ENCODE data around the gene RBMS3. TPM values are rescaled to one million over a fixed set of nuclear protein-coding genes. Genes with fewer than 3 reads are reported as not detected.

Gene RBMS3
- polyA plus RNA-seq, 1 experiment: 33.4 TPM

DNA sequence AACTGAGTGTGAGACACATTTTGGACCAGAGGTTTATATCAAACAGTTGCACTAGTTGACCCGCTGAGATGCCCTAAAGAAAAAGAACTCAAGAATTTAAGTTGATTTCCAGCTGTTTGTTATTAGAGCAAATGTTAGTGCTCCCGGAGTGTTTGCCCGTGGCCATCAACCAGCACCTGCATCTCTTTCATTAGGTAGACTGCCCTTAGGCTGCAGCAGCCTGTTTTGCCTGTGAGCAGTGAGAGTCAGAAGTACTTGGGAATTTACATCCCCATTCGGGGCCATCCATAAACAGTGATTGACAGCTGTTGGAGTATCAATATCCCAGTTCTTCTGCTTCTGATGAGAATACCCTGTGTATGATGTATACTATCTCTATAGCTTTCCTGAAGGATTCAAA is 492.6 kb downstream of the RBMS3 start:
- TF ChIP-seq, protein P1, sequence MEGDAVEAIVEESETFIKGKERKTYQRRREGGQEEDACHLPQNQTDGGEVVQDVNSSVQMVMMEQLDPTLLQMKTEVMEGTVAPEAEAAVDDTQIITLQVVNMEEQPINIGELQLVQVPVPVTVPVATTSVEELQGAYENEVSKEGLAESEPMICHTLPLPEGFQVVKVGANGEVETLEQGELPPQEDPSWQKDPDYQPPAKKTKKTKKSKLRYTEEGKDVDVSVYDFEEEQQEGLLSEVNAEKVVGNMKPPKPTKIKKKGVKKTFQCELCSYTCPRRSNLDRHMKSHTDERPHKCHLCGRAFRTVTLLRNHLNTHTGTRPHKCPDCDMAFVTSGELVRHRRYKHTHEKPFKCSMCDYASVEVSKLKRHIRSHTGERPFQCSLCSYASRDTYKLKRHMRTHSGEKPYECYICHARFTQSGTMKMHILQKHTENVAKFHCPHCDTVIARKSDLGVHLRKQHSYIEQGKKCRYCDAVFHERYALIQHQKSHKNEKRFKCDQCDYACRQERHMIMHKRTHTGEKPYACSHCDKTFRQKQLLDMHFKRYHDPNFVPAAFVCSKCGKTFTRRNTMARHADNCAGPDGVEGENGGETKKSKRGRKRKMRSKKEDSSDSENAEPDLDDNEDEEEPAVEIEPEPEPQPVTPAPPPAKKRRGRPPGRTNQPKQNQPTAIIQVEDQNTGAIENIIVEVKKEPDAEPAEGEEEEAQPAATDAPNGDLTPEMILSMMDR (IDR thresholded peaks at IDR 0.05; ENCODE audit: low read depth, low read length): no peak
- CTCF ChIA-PET: no interaction called here
- Histone ChIP-seq H3K27me3 (ENCODE audit: control insufficient read depth, insufficient read depth, low read length) (no peaks in the 10 kb centered on the region), H3K9me3 (ENCODE audit: control insufficient read depth, insufficient read depth, low read length) (no peaks in the 10 kb centered on the region), H3K27ac (ENCODE audit: low read depth, low read length) (no peak overlapping the region), H3K4me3 (ENCODE audit: low read depth, low read length) (no peak overlapping the region)
- POLR2A ChIA-PET: no interaction called here
- no peak for DNase-seq (ENCODE audit: low read depth, low spot score)

DNA sequence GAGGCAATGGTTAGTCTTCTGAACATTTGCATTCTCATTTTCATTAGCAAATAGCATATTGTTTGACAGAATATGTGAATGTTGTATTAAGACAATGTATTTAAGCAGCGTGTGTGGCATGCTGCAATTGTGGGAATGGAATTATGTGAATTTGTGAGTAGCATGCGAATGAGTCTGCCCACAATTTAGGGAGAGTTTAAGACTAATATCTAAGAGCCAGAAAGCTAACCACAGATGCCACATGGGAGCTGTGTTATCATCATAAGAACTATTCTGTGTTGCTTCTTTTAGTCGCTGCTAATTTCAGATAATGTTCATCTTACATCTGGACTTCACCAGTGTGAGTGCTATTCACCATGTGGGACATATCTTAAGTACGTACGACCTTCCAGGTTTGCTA is 494.5 kb downstream of the RBMS3 start:
- no peak for DNase-seq (ENCODE audit: low read depth, low spot score)
- Histone ChIP-seq H3K27ac (ENCODE audit: low read depth, low read length) (no peak overlapping the region), H3K9me3 (ENCODE audit: control insufficient read depth, insufficient read depth, low read length) (no peaks in the 10 kb centered on the region), H3K4me3 (ENCODE audit: low read depth, low read length) (no peak overlapping the region), H3K27me3 (ENCODE audit: control insufficient read depth, insufficient read depth, low read length) (no peaks in the 10 kb centered on the region)
- ChIA-PET POLR2A (no interaction called here), CTCF (interaction anchor here (0.5 kb wide), 1 partner anchor 494 kb away, joined by 3 read pairs; no protein-coding TSS in a partner anchor)
- TF ChIP-seq, protein P1 (IDR thresholded peaks at IDR 0.05; ENCODE audit: low read depth, low read length): no peak

DNA sequence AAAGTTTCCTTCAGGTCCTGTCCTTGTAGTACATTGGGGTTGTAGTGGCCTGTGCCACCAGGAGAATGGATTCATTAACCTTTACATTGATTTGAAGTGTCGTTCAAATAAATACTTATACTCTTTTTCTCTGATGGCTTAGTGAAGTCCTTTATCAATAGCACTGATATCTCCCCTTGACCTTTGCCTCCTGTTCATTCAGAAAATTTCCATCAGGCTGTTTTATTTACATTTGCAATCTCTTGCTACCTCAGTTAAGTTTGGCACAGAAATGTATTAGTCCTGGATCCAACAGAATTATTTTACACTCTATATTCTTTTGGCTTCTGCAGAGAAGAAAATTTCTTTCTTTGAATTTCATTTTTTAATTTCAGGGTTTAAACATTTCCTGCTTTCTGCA is 497.0 kb downstream of the RBMS3 start:
- ChIA-PET CTCF (no interaction called here), POLR2A (no interaction called here)
- TF ChIP-seq, protein P1 (IDR thresholded peaks at IDR 0.05; ENCODE audit: low read depth, low read length): no peak
- no peaks in the 10 kb centered on the region for H3K27me3 ChIP-seq (ENCODE audit: control insufficient read depth, insufficient read depth, low read length)
- H3K27ac ChIP-seq (ENCODE audit: low read depth, low read length): no peak overlapping the region
- no peak overlapping the region for H3K4me3 ChIP-seq (ENCODE audit: low read depth, low read length)
- DNase-seq (ENCODE audit: low read depth, low spot score): no peak
- H3K9me3 ChIP-seq (ENCODE audit: control insufficient read depth, insufficient read depth, low read length): no peaks in the 10 kb centered on the region

DNA sequence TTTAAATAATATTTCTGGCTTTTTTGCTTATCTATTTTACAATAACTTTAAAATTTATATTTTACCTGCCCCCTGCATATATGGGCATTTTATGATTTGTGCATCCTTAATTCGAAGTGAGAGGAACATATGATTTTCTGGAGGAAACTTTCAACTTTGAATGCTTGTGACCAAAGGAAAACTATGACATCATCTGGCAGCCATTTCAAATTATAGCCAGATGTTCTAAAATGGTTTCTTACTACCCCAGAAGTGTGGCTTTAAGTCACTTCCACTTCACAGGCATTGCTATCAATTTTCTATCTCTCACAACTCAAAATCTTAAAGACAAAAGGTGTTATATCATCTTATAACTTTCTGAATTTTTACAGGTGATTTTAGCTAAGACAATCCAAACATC is 508.8 kb downstream of the RBMS3 start:
- H3K27ac ChIP-seq (ENCODE audit: low read depth, low read length): no peak overlapping the region
- DNase-seq (ENCODE audit: low read depth, low spot score): no peak
- CTCF ChIA-PET: no interaction called here
- H3K9me3 ChIP-seq (ENCODE audit: control insufficient read depth, insufficient read depth, low read length): 0 out of 2 replicates have a peak, but pooled peaks cover 2% of the 10 kb centered on the region
- TF ChIP-seq, protein P1 (IDR thresholded peaks at IDR 0.05; ENCODE audit: low read depth, low read length): no peak
- no peaks in the 10 kb centered on the region for H3K27me3 ChIP-seq (ENCODE audit: control insufficient read depth, insufficient read depth, low read length)
- H3K4me3 ChIP-seq (ENCODE audit: low read depth, low read length): no peak overlapping the region
- POLR2A ChIA-PET: no interaction called here

DNA sequence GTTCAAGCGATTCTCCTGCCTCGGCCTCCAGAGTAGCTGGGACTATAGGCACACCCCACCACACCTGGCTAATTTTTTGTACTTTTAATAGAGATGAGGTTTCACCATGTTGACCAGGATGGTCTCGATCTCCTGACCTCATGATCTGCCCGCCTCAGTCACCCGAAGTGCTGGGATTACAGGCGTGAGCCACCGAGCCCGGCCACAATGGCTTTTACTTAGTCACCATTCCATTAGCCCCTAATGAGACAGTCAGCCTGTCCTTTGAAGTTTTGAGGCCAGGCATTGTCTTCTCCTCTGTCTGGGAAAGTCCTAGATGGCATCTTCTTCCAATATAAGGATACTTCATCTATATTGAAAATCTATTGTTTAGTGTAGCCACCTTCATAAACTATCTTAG is 515.9 kb downstream of the RBMS3 start:
- Histone ChIP-seq H3K27ac (ENCODE audit: low read depth, low read length) (no peak overlapping the region), H3K4me3 (ENCODE audit: low read depth, low read length) (no peak overlapping the region), H3K9me3 (ENCODE audit: control insufficient read depth, insufficient read depth, low read length) (no peaks in the 10 kb centered on the region), H3K27me3 (ENCODE audit: control insufficient read depth, insufficient read depth, low read length) (no peaks in the 10 kb centered on the region)
- CTCF ChIA-PET: interaction anchor here (0.7 kb wide), 1 partner anchor 457 kb away, joined by 4 read pairs; no protein-coding TSS in a partner anchor
- POLR2A ChIA-PET: no interaction called here
- DNase-seq (ENCODE audit: low read depth, low spot score): no peak
- TF ChIP-seq, protein P1 (IDR thresholded peaks at IDR 0.05; ENCODE audit: low read depth, low read length): no peak

Data from AG04450 (cell line).